Esophagus muscularis mucosa (tissue), 4 donors: Measurements from ENCODE around the gene ZNF780A. TPM values are rescaled to one million over a fixed set of nuclear protein-coding genes. Genes with fewer than 3 reads are reported as not detected.

ENCODE experiments used
- DNase-seq: peaks from one replicate; pipeline ENCODE4 v3.0.0-alpha.2; 2017; ENCODE audit errors: extremely low spot score
- H3K27ac ChIP-seq, 4 donors: fragments of 200-600 bp; sonication (generic); replicated peaks in 1 of 4; 1 replicate in 3 of 4; 2 replicates in 1 of 4; pipeline ENCODE4 v1.5.1; 2016 to 2019; ENCODE audit warnings: mild to moderate bottlenecking in 1 of 4
- H3K27me3 ChIP-seq, 4 donors: fragments of 200-600 bp; sonication (generic); one replicate each; pipeline versions ENCODE4 v1.5.1 to v1.6.0; 2016 to 2019
- H3K36me3 ChIP-seq, 4 donors: fragments of 200-600 bp; sonication (generic); one replicate each; pipeline ENCODE4 v1.5.1; 2016 to 2019
- H3K4me1 ChIP-seq, 4 donors: fragments of 200-600 bp; sonication (generic); one replicate each; pipeline ENCODE4 v1.5.1; 2016 to 2019
- H3K4me3 ChIP-seq, 4 donors: fragments of 200-600 bp; sonication (generic); 1 replicate in 2 of 4; 2 replicates in 2 of 4; pipeline ENCODE4 v1.5.1; 2016 to 2019; ENCODE audit warnings: mild to moderate bottlenecking in 4 of 4, moderate library complexity in 1 of 4
- H3K9me3 ChIP-seq, 4 donors: fragments of 200-600 bp; sonication (generic); 1 replicate in 3 of 4; 2 replicates in 1 of 4; pipeline ENCODE4 v1.5.1; 2016 to 2019
- EP300 ChIP-seq: sonication (generic); formaldehyde crosslinking; IDR thresholded peaks from one replicate; pipeline ENCODE4 v1.6.1; 2017; ENCODE audit warnings: antibody characterized with exemption
- POLR2A ChIP-seq: fragments of 450-650 bp; IDR thresholded peaks from one replicate; pipeline ENCODE4 v1.6.1; 2017; ENCODE audit warnings: antibody characterized with exemption, moderate library complexity, mild to moderate bottlenecking, low read depth
- POLR2AphosphoS5 ChIP-seq, 2 donors: sonication (generic); formaldehyde crosslinking; IDR thresholded peaks; one replicate each; pipeline ENCODE4 v1.6.1; 2017; ENCODE audit warnings: antibody characterized with exemption in 2 of 2
- WGBS: methylation state at CpG from one replicate; pipeline ENCODE4 v1.1.5; 2018; 5-methylcytosine and 5-hydroxymethylcytosine counted together
- intact Hi-C: fragments of 100-400 bp; cut with DNase I; formaldehyde crosslinking; loops from one replicate; pipeline ENCODE4 v1.15.1; 2023
- total RNA-seq, 4 donors: library from RNA; depleted of rRNA; stranded (reverse); fragments of >200 nt; gene quantifications; one replicate each; pipeline versions ENCODE4 v1.1.0 to v1.2.1, GENCODE V29; 2016
- TF ChIP-seq, protein P1 (sequence below), 3 experiments: fragments of 200-600 bp in 2 of 3; fragments of 450-650 bp in 1 of 3; sonication (generic) in 2 of 3; IDR thresholded peaks; one replicate each; pipeline ENCODE4 v1.5.1; 2017 to 2019; ENCODE audit warnings: antibody characterized with exemption in 3 of 3, mild to moderate bottlenecking in 2 of 3, moderate library complexity in 1 of 3

ZNF780A gene
- total RNA-seq, 4 donors from 2014 or later: 10.6 to 19.1 (median 14.9) TPM

GRCh38 chr19:40101813-40102212 is 11.1 kb upstream of the ZNF780A start:
- intact Hi-C loops: no loop called here
- Histone ChIP-seq H3K27me3 (peaks cover 0 to 5% (median 0%) of the 10 kb centered on the region in 4 donors), H3K36me3 (no peaks in the 10 kb centered on the region), H3K4me1 (no peaks in the 10 kb centered on the region), H3K27ac (no peak overlapping the region), H3K4me3 (no peak overlapping the region), H3K9me3 (no peaks in the 10 kb centered on the region)
- 83% methylated on average over 1 of the region's 1 CpG for WGBS
- DNase-seq: no peak
- TF ChIP-seq POLR2AphosphoS5 (IDR thresholded peaks at IDR 0.05): no peak
- no peak for TF ChIP-seq POLR2A
- TF ChIP-seq EP300: no peak
- TF ChIP-seq, protein P1, sequence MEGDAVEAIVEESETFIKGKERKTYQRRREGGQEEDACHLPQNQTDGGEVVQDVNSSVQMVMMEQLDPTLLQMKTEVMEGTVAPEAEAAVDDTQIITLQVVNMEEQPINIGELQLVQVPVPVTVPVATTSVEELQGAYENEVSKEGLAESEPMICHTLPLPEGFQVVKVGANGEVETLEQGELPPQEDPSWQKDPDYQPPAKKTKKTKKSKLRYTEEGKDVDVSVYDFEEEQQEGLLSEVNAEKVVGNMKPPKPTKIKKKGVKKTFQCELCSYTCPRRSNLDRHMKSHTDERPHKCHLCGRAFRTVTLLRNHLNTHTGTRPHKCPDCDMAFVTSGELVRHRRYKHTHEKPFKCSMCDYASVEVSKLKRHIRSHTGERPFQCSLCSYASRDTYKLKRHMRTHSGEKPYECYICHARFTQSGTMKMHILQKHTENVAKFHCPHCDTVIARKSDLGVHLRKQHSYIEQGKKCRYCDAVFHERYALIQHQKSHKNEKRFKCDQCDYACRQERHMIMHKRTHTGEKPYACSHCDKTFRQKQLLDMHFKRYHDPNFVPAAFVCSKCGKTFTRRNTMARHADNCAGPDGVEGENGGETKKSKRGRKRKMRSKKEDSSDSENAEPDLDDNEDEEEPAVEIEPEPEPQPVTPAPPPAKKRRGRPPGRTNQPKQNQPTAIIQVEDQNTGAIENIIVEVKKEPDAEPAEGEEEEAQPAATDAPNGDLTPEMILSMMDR (IDR thresholded peaks at IDR 0.05): no peak

DNA sequence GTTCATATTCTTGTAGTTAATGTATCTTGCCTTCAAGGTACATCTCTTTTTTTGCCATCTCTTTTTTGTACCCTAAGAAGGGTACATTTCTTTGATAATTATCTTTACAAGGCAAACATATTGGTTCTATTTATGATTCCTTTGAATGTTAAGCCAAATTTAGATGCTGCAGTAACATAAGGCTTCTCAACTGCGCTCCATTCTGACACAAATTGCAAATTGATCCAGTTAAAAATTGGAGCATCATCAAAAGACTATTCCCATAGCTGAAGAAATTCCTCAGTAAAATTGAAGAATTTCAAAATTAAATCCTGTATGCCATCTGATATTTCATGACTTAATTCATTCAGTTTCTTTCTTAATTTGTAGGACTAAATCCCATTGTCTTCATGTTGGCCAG is 2.7 kb upstream of the ZNF780A start:
- no peak for DNase-seq
- 94% methylated on average over 1 of the region's 1 CpG for WGBS
- Histone ChIP-seq H3K27ac (no peak overlapping the region), H3K9me3 (no peaks in the 10 kb centered on the region), H3K27me3 (peaks cover 0 to 23% (median 0%) of the 10 kb centered on the region in 4 donors), H3K36me3 (no peaks in the 10 kb centered on the region), H3K4me1 (peaks cover 11 to 27% (median 15%) of the 10 kb centered on the region in 4 donors), H3K4me3 (no peak overlapping the region)
- intact Hi-C loops: no loop called here
- TF ChIP-seq POLR2AphosphoS5 (IDR thresholded peaks at IDR 0.05) (no peak), POLR2A (no peak), EP300 (no peak)
- TF ChIP-seq, protein P1 (IDR thresholded peaks at IDR 0.05): no peak

DNA sequence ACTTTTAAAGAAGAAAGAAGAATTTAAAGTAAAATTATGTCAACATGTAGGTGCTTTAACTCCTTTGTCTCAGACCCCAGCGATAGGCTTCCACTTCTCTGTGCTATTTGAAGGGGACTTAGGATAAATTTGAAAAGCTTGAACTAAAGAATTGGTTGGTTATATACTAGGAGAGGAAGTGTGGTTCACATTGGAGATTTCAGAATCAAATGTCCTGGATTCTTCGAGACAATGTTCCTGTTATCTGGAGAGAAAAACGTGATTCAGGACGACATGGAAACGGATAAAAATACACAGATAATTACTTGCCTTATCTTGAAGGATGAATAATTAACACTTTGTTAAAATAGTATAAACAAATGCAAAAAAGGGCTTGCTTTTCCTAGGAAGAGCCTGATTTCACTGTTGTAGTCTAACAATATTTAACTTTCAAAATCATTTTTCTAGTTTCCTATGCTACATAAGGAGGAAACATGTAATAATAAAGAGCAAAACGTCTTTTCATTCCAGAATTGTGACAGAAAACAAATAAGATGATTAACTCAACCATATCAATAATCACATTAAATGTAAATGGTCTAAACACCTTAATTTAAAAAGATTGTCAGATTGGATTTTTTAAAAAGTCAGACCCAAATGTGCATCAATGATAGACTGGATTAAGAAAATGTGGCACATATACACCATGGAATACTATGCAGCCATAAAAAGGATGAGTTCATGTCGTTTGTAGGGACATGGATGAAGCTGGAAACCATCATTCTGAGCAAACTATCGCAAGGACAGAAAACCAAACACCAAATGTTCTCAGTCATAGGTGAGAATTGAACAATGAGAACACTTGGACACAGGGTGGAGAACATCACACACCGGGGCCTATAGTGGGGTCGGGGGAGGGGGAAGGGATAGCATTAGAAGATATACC is 724 bp upstream of the ZNF780A start:
- no peak for DNase-seq
- Histone ChIP-seq H3K36me3 (no peaks in the 10 kb centered on the region), H3K4me1 (peaks cover 11 to 28% (median 15%) of the 10 kb centered on the region in 4 donors), H3K4me3 (peak overlapping the region; percentile 74 to 92 (median 88)), H3K27me3 (peaks cover 0 to 14% (median 0%) of the 10 kb centered on the region in 4 donors), H3K9me3 (no peaks in the 10 kb centered on the region), H3K27ac (peak overlapping the region; percentile 90 to 93 (median 90))
- 46% methylated on average over 10 of the region's 10 CpGs for WGBS
- intact Hi-C loops: no loop called here
- TF ChIP-seq EP300 (no peak), POLR2AphosphoS5 (IDR thresholded peaks at IDR 0.05) (no peak)
- TF ChIP-seq, protein P1 (IDR thresholded peaks at IDR 0.05): no peak

- intact Hi-C loops: no loop called here
- Histone ChIP-seq H3K27ac (peak overlapping the region in 3 of 4 donors; percentile 90 to 91 (median 90)), H3K36me3 (peaks cover 0 to 7% (median 4%) of the 10 kb centered on the region in 4 donors), H3K9me3 (no peaks in the 10 kb centered on the region), H3K27me3 (no peaks in the 10 kb centered on the region), H3K4me1 (peaks cover 11 to 28% (median 15%) of the 10 kb centered on the region in 4 donors), H3K4me3 (peak overlapping the region; percentile 74 to 92 (median 88))
- WGBS: 48% methylated on average over 4 of the region's 4 CpGs
- TF ChIP-seq POLR2AphosphoS5 (IDR thresholded peaks at IDR 0.05): no peak
- no peak for TF ChIP-seq EP300
- TF ChIP-seq POLR2A: no peak
- TF ChIP-seq, protein P1 (IDR thresholded peaks at IDR 0.05): no peak
- no peak for DNase-seq
These were observed 1.3 kb downstream of the ZNF780A start for GRCh38 chr19:40089462-40089861.
